ENCODE measurements around the gene PAQR5.
"Not testable (repeated sequence)": the region's sequence is repeated elsewhere in the genome, so short reads cannot be mapped to it uniquely, and the experiment has no call there.

The PAQR5 gene

DNA sequence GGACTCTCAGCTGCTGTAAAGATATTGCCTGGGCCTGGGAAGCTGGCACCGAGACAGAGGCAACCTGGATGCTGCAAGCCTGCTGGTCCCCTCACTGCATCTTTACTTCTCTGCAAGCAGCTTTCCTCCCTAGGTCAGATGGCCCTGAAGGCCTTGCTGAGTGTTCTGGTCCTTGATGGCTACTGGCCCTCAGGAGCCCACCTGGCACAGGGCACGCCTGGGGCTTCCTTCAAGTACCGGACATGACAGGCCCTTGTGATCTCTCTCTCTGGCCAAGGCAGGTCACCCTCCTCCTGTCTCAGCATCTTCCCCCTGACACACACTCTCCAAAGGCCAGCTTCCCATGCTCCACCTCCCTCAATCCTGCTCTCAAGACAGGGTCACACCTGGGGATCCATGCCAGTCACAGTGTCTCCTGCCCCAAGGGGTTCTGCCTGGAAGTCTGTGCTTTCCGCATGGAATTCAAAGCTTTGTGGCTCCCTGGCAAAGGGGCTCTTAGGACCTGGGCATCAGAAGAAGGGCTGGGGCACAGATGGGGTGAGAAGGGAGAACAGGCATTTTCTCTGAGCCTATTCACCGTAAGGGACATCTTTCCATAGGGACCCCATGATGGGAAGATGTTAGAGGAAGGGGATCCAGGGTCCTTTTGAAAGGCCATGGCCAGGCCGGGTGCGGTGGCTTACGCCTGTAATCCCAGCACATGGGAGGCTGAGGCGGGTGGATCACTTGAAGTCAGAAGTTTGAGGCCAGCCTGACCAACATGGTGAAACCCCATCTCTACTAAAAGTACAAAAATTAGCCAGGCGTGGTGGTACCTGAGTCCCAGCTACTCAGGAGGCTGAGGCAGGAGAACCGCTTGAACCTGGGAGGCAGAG lies 4.7 kb upstream of the PAQR5 start:
- no peak for DNase-seq

DNA sequence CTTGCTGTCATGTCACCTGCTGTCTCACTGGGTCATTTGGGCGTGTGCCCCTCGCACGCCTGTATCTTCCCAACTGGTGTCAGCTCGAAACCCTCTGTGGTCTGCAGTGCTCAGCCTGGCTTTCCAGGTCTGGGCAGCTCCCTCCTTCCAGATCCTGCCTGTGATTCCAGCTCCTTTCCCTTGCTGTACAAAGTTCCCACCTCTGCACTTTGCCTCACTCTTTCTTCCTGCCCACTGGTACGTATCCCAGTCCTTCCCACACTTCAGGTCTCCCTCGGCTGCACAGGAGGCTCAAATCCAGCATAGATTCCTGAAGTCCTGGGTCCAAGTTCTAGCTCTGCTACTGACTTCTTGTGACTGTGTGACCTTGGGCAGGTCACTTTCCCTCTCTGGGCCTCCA lies 2.1 kb upstream of the PAQR5 start:
- DNase-seq = no peak

DNA sequence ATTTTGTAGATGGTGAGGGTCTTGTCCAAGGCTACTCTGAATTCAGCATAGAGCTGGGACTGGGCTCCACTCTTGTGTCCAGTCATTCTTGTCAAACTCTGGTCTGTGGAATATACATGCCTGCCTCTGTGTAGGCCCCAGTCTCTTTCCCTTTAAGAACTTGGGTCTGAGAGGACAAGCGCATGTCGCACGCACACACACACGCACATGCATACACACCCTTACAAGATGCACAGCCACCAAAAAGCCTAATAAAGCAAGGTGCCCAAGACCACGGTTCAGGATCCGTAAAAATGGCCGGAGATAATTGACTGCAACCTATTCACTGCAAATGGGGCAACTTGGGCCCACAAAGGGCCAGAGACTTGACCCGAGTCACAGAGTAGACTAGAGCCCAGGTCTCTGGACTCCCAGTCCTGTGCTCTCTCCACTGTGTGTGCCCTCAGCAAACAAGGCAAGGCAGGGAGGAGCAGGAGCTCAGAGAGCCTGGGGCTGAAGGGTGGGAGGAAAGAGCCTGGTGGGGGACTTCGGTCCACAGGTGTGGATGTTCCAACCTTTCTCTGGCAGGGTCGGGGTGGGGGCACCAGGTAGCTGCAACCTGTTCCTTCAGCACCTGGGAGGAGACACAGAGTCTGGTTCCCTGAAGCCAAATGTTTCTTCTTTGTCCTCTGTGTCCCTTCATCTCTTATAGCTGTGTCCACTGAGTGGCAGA lies 914 bp upstream of the PAQR5 start:
- no peak for DNase-seq

DNA sequence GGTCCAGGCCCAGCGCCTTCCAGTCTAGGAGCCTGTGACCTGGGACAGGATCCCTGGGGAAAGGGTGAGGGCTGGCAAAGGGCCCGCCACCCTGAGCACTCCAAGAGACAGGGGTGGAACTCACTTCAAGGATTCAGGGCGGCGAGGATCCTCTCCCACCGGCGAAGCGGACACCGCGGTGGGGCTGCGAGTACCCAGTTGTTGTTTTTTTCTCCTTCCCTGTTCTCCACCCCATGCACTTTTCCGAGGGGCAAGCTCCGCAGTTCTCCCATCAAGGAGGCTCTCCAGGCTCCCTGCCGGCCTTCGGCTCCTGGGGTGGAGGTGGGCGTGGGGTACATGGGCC lies 387 bp upstream of the PAQR5 start:
- DNase-seq = no peak

DNA sequence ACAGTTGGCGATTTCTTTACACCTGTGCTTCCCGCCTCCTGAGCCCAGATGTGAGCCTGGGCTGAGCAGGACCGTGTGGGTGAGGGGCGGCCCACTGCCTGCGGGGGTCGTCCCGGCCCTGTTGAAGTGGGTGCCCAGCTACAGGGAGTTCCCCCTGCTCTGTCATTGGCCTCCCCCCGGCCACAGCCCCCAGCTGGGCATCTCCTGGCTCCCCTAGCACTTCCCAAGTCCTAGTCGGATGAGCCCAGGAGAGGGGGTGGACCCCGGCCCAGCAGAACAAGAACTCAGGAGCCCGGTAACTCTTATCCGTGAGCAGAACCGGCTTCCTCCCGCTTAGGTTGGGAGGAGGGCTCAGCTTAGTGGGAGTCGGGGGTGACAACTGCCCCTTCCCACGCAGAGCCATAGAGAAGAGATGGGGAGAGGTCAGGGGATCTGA lies 757 bp downstream of the PAQR5 start:
- DNase-seq = no peak

DNA sequence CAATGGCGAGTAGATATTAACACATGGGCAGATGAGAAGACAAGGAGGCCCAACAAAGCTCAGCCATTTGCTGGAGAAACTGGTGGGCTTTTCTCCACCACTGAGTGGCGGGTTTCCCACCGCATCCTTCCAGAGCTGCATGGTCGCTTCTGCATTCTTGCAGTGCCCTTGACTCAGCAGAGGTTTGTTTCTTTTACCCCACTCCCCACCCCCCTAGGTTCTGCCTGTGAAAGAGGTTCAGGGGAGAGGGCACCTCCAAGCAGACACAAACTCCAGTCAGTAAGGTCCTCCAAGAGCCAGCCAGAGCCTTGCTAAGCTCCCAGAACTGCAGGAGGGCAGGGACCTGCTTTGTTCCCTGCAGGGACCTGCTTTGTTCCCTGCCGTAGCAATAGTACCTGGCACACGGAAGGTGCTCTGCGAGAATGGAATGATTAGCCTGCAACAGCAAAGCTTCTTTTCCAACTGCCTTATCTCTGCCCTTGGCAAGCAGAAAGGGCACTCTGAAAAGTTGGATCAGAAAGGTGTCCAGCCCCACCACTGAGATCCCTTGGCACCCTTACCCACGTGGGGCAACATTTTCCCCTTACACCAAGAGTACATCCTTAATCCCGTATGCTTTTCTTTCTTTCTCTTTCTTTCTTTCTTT lies 1.4 kb downstream of the PAQR5 start:
- no peak for DNase-seq

DNA sequence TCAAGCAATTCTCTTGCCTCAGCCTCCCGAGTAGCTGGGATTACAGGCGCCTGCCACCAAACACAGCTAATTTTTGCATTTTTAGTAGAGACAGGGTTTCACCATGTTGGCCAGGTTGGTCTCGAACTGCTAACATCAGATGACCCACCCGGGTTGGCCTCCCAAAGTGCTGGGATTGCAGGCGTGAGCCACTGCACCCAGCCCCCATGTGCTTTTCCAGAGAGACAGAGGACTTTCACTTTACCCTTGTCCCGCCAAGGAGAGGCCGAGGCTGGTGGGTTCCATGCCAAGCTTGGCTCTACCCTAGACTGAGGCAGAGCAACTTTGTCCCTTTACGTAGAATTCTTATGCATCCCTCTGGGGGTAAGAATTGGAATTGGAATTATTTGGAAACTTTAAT lies 2.4 kb downstream of the PAQR5 start:
- DNase-seq = not testable (repeated sequence)

DNA sequence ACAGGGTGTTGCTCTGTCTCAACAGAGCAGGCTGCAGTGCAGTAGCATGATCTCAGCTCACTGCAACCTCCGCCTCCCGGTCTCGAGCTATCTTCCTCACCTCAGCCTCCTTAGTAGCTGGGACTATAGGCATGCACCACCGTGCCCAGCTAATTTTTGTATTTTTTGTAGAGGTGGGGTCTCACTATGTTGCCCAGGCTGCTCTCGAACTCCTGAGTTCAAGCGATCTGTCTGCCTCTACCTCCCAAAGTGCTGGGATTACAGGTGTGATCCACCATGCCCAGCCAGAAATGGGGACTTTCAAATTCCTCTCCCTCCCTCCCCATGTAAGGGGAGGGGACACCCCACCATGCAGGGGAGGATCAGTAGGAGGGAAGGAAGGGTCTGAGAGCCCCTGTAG lies 3.4 kb downstream of the PAQR5 start:
- not testable (repeated sequence) for DNase-seq

DNA sequence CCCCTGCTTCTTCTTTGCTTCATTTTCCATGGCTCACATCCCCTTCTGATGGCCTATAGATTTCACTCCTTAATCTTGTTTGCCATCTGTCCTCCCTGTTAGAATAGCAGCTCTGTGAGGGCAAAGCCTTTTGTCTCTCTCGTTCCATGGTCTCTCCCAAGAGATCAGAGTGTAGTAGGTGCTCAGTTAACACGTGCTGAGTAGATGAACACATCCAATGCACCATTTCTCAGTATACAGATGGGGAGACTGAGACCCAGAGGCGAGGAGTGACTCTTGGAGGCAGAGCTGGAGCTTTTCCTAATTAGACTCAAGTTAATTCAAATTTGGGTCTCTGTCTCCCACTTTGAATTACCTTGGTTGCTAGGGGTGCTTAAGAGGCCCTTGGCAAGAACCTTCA lies 4.2 kb downstream of the PAQR5 start:
- DNase-seq = no peak

DNA sequence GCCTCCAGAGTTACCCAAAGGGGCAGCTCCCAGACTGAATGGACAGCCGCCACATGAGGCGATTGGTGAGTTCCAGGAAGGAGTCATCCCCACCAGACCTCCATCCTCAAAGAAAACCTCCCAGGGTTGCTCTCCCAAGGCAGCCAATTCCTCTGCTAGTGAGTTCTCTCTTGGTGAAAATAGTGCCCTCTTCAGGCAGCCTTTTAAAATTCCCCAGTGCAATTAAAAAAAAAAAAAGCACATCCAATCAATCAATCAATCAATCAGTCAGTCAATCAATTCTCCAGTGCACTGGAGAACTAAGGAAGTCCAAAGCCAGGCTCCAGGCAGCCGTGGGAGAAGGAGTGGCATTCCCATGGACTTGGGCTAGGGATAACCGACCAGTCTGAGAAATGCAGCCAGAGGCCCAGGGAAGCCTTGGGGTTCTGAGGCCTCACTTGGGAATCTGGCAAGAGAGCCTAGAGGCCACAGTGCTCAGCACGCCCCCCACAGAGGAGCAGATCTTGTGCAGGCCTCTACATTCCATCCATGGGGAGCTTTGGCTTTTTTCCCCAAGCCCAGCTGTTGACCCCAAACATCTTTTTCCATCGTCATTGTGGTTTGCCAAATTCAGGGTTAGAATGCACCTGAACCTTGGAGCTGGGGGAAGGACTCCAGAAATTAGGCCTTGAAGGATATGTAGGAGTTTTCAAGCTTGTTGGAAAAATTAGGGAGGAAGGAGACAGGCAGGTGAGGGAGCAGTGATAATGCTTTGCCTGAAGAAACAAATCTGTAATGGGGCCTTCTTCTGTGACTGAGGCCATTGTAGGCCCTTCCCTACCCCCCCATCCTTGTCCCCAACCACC lies 4.8 kb downstream of the PAQR5 start:
- DNase-seq = no peak

DNA sequence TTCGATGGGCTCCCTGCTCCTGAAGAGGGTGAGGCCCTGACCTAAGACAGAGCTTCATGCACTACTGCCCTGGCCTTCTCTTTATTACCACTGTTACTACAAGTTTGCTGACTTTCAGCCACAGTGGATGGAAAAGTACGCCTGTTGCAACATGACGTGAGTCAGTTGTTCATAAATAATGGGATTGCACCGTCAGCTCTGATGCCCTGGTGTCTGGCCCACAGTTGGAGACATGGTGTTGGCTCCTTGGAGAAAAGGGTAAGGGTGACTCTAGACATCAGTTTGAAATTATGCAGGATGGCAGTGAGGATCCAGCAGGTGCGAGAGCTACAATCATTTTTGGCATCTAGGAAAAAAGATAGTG lies 5.5 kb downstream of the PAQR5 start:
- DNase-seq = no peak

DNA sequence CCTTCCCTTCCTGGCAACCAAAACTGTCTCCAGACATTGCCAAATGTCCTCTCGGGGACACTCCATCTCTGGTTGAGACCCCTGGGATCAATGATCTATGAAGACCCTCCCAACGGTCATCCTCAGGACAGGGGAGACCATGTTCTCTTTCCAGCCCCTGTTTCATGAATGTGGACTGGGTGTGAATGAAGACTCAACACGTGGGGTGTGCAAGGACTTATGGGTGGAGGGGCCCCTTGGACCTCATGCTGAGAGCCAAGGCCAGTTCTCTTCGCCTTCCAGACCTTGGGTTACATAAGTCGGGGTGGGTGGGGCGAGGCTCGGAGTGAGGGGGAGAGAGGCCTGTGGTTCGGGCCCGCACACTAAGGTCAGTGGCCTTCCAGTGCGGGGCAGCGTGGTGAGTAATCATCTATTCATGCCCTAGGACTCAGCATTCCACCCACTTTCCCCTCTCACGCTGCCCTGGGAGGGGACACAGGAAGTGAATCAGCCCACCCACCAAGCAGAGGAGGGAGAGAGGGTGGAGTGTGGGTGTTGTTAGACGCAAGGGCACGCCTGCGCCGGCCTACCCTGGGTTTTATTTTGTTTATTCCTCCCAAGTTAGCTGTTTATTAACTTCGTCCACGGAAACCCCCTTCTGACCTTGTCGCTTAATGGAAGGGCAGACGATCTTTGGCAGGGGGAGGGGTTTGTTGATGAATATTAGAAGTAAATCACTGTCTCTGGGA lies 6.7 kb downstream of the PAQR5 start:
- DNase-seq = no peak

DNA sequence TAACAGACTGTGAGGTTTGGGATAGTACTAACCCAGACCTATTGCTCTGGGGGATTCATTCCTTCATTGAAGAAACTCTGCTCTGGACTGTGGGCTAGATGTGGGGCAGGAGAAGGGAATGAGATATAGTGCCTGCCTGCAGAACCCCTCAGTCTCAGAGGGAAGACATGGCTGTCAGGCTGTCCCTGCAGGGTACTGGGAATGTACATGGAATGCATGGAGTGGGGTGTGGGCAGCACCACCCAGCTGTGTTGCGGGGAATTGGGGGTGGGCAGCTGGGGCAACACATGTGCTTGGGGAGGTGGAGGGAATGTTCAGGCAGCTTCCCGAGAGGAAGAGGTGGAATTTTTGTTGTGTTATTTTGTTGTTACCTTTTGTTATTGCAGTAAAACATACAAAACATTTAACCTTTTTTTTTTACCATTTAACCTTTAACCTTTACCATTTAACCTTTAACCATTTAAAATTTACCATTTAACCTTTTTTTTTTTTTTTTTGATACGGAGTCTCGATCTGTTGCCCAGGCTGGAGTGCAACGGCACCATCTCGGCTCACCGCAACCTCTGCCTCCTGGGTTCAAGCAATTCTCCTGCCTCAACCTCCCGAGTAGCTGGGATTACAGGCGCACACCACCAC lies 7.3 kb downstream of the PAQR5 start:
- DNase-seq = no peak

DNA sequence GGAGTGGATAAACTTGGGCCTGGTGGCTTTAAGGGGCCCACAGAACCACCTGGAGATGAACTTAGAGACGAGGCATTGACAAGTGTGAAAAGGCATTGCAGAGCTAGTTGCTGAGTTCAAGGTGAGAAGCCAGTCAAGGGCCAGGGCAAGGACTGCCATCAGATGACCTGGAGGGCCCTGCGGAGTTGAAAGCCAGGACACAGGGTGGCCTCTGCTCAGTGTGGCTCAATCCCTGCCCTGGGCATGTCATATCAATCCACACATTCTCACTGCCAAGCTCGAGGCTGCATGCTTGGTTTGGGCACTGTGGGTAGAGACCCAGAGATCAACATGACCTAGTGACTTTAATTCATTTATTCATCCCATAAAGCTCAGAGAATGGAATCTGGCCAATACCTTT lies 9.2 kb downstream of the PAQR5 start:
- no peak for DNase-seq

DNA sequence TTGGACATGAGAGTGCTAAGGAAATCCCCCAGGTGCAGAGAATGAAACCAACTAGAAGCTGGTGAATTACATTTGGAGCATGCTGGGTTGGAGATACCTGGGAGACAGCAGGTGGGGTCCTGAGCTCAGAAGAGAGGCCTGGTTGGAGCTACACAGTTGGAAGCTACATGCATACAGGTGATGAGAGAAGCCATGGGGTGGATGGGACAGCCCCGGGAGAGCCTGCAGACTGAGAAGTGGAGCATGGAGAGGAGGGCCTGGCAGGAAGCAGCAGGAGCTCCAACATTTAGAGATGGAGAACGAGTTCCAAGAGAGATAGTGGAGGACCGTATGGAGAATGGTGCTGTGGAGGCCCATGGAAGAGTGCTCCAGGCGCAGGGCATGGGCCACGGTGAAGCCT lies 10.2 kb downstream of the PAQR5 start:
- DNase-seq = no peak

DNA sequence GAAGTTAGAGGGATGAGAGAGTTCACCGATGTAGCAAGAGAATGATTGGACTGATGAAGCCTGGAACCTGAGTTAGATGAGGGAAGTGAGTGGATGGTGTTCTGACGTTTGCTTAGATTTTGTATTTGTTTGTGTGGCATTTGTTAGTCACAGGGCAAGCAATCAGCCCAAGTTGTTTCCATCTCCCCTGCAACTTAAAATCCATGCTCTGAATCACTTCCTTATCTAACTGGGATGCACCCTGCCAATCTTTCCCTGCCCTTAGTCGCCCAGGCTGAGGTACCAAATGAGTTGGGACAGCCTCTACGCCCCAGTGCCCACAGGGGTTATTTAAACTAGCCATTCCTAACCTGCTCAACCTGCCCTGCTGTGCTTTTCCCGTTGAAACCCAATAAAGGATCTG lies 12.6 kb downstream of the PAQR5 start:
- no peak for DNase-seq

DNA sequence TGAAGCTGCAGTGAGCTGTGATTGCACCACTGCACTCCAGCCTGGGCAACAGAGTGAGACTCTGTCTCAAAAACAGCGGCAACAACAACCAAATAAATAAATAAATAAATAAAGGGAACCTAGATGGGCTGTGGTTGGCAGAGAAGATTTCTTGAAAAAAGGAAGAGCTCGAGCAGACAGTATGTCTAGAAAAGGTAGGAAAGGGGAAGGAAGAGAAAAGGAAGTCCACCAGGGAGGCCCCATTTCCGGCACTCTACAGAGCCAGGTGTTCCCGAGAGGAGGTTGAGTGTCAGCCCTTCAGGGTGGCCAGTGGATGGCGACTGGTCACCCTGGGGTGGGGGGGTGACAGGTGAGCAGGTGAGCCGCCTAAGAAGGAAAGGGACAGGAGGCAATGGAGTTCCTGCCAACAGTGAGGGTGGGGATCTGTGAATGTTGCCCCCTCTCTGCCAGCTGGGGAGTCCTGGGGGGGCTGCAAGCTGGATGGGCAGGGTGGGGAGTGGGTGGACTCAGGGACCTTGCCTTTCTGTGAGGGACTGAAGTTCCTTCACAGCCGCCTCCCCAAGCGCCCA lies 14.8 kb downstream of the PAQR5 start:
- DNase-seq = no peak

DNA sequence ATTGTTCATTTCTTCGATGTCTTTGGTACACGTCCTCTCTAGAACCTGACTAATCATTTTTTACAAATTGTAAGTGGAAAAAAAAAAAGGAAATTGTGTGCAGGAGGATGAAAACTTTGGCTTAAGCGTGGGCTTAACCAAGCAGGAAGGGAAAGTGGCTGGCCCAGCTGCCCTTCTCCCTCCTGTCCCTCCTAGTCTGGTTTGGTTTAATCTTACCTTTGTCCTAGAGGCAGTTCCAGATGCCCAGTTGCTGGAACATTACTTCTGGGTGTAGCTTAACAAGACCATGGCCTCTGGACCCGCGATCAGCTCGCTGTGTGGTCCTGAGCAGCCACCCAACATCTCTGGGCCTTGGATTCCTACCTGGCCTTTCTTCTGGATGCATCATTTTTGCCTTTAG lies 15.4 kb downstream of the PAQR5 start:
- DNase-seq = no peak

DNA sequence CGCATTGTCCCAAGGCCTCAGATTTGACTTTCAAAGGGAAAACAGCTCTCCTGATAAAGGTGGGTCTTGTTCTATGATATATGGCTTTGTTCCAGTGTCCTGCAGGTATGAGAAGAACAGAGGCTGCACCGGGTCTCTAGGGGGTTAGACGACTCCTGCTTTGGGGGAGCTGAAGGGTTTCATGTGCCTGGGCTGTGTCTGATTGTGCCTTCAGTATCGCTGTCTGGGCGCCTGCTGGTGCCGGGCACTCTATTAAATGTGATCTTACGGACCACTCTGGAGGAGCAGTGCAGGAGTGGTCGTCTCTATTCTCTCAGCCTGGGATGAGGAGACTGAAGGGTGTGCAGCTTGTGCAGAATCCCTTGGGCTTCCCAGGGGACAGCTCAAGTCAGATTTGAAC lies 16.0 kb downstream of the PAQR5 start:
- DNase-seq = no peak

DNA sequence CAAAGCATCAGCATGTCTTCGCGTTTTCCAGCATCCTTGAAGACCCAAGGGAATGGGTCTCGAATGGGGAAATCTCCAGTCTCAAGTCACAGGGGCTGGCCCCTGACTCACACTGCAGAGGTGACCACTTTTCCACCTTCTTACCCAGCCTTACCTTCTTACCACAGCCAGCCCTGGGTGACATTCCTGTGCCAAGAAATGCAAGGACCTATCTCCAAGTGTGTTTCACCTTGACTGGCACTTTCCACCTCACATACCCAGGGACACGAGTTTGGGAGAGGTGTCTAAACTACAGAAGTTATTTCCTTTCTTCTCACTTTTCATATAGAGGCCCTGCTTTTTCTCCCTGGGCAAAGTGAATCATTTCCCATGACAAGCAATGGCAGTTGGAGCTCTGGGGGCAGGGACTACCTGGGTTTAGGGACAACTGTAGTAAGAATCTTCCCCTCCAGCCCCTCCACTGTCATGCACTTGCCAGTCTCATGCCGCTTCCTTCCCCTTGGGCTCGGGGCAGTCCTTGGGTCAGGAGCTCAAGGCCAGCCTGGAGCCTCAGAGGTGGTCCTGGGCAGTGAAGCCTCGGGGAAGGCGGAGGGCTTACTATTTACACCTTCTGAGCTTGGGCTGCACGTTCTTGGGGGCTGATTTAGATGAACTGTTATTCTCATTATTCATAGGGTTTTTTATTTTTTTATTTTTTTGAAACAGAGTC lies 16.8 kb downstream of the PAQR5 start:
- DNase-seq = no peak

DNA sequence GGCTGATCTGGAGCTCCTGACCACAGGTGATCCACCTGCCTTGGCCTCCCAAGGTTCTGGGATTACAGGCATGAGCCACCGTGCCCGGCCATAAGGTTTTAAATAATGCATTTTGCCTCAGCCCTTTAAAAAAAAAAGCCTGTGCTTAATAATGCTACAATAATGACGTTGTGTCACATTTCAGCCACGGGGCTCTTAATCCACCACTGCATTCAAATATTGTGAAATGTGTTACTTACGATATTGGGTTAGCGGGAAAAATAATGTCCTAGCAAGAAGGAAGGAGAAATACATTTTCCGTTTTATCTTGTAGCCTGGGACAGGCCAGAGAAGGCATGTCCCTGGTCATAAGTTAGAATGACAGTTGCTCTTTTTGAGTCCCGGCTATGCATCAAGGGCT lies 17.6 kb downstream of the PAQR5 start:
- DNase-seq = no peak
